ENCODE data around the gene RUNX2. TPM values are rescaled to one million over a fixed set of nuclear protein-coding genes. Genes with fewer than 3 reads are reported as not detected.
A peak's percentile ranks its signal among the peaks of the same experiment; 100 is the strongest.

The RUNX2 gene
- total RNA-seq, 1 donor from 2014 or later = 0.41 TPM

DNA sequence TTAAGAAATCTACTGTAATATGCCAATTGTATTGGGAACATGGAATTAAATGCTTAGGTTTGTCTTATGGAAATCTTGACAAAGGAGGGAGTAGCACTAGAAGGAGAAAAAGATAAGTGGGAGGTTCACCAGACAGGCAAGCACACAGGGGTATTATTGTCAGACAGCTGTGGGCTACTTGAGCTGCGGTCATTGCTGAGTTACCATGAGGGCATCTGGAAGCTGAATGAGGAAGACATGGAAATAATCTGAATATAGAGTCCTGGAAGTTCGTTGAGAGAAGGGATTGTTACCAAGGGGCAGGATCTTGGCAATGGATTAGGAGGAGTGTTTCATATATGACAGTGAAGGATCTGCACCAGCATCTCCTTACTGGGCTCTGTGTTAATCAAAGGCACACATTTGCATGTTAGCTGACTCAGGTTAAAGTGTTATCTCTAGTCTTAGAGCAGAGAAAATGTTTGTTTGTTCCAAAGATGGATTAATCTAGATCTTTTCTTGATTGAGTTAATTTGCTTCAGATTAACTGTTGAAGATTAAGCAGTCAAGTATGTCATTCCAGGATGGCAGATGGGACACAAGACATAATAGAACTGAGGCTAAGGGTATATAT lies 102.6 kb downstream of the RUNX2 start:
- DNase-seq (ENCODE audit: low spot score in 2 of 2) = no peak
- FAIRE-seq = no peak

DNA sequence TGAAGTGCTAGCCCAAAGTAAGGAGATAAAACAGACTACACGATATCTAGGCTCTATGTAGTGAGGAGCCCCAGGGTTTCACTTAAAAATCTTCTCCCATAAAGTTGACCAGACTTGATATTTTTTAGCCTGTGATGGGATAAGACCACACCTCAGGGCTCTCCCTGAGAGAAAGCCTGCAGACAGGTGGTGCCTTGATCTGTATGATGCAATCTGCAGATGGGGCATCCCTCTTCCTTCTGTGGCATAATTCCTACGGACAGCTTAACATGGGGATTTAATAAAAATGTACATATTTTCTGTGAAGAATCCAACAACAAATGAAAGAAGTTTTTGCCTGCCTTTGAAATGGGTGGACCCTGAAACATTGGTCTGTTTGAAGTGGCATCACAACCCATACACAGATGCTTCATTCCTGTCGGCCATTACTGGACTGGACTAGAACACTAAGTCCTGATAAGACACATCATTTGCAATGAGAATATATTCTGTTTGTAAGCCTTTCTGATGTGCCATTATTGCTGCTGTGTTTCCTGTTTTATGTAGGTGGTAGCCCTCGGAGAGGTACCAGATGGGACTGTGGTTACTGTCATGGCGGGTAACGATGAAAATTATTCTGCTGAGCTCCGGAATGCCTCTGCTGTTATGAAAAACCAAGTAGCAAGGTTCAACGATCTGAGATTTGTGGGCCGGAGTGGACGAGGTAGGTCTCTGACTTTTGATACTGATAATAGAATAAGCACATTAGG lies 103.4 kb downstream of the RUNX2 start:
- FAIRE-seq = no peak
- DNase-seq (ENCODE audit: low spot score in 2 of 2) = no peak

DNA sequence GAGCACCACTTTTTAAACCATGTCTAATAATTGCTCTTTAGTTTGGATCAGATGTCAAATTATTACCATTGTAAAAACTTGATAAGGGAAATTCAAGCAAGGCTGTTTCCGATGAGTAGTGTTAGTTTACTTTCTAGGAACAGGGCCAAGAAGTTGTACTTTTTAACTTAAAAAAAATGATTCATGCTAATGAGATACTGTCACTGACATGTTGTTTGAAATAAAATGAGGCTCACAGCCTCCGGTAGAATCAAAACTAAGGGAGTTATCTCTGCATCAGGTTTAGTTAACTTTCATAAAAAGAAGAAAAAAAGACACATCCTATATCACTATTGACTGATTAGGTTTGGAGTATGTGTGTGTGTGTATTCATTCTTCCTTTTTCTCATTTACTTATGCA lies 104.8 kb downstream of the RUNX2 start:
- FAIRE-seq (no peak), DNase-seq (ENCODE audit: low spot score in 2 of 2) (no peak)

DNA sequence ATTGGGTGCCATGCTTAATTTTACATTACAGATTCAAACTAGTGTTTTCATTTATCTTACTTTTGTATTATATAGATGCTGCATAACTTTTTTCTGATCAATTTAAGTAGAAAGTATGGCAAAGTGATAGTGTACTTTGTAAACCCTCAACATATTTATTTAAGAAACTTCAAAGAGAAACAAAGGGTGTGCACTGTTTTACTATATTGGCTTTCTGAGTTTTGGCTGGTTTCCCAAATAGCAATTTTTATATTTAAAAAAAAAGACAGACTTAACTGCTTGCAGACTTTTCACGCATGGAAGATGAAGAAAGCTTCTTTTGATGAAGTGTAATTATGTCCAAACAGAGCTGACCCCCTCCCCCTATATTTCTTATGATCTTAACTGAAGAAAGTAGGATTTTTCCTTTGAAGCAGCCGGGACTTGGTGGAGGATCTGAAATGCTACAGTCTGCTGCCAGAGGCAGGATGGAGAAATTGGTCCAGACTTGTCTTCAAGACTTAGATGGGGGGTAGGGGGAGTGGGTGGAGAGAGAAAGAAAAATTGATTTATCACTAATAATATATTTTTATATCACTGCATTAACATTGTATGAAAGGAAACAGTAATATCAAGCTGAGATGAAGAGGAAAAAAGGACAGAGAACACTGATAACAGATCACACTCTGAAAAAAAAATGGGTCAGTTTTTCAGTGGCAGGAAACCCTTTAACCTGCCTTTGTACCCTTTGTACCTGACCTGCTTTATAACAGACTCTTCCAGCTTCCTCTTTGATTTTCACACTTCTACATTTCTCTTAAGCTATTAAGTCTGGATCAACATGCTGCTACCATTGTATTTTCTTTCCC lies 105.6 kb downstream of the RUNX2 start:
- DNase-seq (ENCODE audit: low spot score in 2 of 2) (no peak), FAIRE-seq (no peak)

DNA sequence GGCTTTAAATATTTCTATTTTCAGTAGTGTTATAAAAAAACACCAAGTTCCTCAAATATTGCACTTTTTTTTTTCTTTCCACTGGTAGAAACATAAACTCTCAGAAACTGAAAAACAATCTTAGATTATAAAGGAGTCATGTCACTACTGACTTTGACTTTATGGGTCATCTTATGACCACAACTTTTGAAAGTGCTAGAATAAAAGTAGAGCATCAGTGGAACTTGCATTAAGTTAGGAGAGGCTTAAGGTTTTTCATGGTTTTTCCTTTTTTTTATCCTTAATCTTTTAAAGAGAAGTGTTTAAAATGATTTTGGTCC lies 106.2 kb downstream of the RUNX2 start:
- FAIRE-seq (no peak), DNase-seq (ENCODE audit: low spot score in 2 of 2) (no peak)

DNA sequence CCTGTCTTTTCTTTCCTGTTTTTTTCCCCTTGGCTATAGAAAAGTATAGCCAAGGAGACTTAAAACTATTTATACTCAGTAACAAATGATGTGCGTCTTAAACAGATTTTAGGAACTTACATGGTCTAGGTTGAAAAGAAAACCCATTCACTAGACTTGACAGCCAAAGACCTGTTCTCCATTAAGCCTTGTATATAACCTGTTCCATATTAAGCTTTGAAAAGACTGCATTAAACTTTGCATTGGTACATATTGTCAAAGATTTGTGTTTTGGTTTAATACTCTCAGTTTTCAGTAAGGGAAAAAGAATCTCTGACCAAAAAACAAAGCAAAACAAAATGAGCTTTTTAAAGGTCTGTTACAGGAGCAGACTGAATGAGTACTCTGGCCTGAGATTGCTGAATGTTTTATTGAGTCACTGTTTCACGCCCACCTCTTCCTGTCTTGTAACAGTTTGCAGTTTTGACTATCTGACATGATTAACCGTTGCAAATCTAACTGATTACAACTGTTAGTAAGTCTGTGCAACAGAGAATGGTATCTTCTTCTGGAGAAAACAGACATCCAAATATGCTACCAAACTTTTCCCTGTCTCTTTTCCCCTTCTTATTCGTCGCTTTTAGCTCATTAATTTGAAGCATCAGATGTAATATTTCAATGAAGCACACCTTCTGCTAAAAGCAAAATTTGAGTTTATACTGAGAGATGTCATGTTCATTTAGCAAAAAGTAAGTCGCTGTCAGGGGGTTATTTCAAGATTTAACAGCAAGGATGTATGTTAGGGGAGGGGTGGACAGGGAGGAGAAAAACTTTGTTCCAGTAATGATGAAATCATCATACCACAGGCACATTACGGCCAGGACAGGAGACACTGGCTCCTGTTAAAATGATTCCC lies 108.7 kb downstream of the RUNX2 start:
- DNase-seq (ENCODE audit: low spot score in 2 of 2) = no peak
- no peak for FAIRE-seq

DNA sequence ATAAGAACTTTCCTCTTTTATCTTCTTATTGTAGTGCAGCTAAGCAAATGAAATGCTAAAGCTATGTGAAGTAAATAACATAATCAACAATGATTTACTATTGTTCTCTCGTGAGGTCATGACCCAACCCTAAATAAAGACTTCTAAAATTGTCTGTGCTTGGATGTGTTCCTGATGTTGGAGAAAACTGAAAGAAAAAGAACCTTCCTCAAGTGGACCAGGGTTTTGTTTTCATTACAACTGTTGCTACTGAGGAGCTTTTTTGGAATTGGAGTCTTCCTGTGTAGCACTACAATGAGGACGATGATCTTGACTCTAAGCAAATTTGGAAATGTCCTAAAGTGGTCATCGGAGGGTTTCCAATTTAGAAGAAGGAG lies 109.3 kb downstream of the RUNX2 start:
- FAIRE-seq = no peak
- no peak for DNase-seq (ENCODE audit: low spot score in 2 of 2)

DNA sequence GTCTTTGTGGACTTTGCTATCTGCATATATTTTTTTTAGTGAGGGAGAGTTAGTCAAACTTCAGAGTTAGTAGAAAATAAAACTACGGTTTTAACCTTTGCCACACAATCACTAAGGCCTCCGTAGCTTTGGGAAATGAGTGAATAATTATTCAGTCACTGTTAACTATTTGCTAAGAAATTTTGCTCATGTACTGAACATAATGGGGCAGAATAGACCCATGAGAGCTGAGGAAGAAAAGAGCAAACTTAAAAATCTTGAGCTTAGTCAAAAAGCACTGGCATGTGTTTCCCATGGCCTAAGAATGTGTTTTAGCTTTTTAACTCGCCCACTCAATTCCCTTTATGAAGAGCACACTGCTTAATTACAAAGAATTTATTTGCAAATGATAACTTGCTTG lies 110.0 kb downstream of the RUNX2 start:
- FAIRE-seq (no peak), DNase-seq (ENCODE audit: low spot score in 2 of 2) (no peak)

DNA sequence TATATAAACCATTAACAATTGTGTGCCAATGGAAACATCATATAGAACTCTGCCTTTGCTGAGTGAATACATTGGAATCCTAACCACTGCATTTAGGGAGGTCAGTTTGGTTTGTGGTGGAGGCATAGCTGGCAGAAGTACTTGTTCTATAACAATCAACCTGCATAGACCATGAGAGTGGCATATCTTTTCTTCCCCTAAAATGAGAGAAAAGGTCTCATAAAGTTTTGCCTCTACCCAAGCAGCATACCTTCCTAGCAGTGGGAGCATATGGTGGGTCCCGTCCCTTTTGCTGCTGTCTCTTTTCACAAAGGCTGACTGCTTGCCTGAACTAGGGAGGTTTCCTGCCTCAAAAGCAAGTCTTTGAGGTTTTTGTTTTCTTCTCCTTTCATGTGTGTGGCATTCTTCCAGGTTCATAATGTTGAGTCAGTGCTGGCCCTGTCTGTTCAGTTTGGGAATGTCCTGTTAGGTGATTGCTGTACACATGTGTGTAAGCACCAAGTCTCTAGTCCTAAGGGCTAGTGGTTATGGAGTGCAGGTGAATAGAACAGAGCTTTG lies 110.8 kb downstream of the RUNX2 start:
- no peak for DNase-seq (ENCODE audit: low spot score in 2 of 2)
- FAIRE-seq = no peak

DNA sequence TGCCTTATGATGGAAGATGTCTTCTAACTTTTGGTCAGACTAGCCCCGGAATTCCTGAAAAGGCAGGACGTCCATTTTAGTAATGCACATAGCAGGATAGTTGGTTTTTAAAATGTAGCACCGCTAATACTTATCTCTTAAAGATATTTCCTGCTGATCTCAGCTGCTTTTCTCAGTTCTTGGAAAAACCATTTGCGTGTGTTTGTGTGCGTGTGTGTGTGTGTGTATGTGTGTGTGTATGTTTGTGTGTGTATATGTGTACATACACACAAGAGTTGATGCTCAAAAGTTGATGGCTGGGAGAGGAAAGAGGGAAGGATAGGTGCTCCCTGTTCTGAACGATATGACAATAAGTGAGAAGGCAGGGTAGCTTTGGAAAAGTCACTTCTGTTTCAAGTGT lies 111.3 kb downstream of the RUNX2 start:
- FAIRE-seq = no peak

DNA sequence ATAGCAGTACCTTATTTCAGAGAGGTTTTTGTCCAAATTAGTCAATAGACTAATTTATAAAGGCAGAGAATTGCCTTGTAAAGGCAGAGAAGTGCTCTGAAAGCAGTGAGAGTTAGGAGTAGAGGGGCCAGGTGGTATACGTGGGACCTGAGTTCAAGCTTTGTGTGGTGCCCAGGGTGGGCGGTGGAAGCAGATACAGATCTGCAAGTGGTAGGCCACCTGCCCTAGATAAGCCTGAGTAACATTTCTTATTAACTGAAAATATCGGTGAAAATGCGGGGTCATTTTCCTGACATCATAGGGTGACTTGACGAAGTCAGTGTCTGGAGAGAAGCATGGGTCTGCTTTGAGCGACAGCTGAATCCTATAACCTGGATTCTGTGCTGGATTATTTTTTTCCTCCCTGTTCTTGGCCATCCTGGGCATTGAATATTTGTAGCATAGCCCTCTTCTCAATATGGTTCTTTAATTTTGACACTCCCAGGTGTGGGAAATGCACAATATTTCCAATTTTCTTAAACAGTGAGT lies 111.8 kb downstream of the RUNX2 start:
- no peak for FAIRE-seq
- DNase-seq (ENCODE audit: low spot score in 2 of 2) = no peak

More for the DNA sequence above, 111.3 kb downstream of the RUNX2 start:
- no peak for DNase-seq (ENCODE audit: low spot score in 2 of 2)

DNA sequence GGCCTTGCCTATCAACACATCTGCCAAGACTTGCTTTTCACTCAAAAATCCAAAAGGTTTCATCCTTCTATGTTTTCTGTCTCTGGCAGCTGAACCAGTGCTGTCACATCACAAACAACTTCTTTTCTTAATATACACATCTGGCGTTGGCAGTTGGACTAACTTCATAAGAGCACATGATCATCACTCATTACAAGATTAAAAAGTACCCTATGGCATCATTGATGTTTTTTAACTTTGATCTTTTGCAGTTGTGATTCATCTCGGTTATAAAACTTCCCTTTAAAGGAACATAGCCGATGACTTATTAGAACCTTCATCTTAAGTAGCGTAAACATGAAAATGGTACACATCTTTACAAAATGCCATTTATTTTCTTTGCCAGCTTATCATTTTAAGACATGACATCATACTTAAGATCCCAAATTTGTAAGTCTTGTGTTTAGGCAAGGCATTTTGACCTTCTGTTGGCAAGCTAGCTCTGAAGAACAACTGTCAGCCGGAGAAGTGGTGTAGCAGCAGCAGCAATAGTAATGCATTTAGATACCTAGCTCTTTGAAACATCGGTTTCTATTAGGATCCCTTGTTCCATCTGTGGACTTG lies 113.8 kb downstream of the RUNX2 start:
- no peak for FAIRE-seq
- DNase-seq (ENCODE audit: low spot score in 2 of 2) = no peak

DNA sequence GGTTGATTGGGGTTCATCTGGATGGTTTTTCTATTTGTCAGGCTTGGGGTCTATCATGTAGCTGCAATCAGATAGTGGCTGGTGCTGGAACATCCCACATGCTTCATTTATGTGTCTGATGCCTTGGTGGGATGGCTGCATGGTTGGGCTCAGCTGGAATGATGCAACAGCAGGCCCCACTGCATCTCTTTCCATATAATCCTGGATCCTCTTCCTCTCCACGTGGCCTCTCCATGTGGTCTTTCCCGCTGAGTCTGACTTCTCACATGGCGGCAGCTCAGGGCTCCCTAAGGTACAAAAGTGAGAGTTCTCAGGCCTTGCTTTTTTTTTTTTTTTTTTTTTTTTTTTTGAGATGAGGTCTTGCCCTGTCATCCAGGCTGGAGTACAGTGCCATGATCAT lies 114.6 kb downstream of the RUNX2 start:
- no peak for DNase-seq (ENCODE audit: low spot score in 2 of 2)
- FAIRE-seq = no peak

DNA sequence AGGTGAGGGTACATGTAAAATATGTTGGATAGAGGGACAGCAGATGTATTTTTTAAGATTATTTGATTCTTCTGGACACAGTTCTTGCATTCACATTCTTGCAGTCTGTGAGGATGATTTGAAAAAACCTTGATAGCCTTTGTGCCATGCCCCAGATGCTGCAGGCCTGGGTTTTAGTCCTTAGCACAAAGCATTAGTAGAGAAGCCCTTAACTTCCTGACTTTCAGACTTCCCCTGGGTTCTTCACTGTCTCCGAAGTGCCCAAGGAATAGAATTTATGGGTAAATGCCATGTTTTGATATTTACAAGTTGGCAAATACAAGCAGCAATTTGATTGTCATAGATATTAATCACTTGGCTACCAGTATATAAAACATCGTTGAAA lies 117.2 kb downstream of the RUNX2 start:
- DNase-seq (ENCODE audit: low spot score in 2 of 2) (no peak), FAIRE-seq (no peak)

DNA sequence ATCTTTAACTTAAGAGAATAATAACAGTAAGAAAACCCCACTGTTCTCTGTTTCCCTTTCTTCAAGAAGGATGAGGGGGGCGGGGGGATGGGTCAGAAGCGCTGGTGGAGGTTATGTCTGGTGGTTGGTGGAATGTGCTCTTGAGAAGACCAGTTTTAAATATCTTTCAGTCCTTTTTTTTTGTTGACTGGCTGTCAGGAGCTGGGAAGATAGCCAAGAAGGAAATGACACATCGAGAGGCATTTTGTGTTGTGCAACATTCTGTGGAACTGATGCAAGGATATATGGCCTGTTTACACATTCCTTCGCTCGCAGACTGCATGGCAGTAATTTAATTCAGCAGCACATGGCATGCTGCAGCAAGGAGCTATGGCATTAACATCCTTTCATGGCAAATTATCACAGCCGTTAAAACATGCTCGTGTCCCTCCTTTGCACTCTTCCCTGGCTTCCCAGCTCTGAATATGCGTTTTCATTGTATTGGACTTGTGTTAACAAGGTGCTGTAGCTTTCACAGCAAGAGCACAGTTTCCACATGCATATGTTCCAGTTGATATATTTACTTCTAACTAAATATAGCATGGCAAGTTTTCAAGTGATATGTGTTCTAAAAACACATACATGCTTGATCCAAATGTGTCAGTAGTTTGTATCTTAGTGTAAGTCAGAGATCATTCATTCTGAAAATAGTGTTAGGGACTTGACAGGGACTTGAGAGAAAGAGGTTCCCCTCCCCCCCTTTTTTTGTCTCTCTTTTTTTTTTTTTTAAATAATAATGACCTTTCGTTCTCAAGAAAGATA lies 117.8 kb downstream of the RUNX2 start:
- FAIRE-seq (no peak), DNase-seq (ENCODE audit: low spot score in 2 of 2) (peak in 1 of 2 donors; percentile 20)

DNA sequence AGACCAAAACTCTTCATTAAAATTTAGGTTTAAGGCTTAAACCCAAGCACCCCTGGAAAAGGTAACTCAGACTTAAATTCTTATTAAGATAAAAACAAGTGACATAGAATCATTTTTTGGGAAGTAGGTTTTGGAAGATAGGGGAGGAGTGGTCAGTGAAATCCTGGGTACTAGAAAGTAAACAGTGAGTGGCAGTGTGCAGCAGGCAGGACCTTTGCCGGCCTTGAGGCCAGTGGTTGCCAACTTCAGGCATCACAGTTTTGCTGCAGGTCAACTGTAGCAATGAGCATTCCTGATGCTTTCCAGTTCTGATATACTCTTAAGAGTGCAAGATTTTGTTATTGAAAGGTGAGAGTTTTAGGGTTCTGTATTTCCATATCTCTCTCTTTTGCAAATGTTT lies 118.9 kb downstream of the RUNX2 start:
- DNase-seq (ENCODE audit: low spot score in 2 of 2) = no peak
- FAIRE-seq = no peak

DNA sequence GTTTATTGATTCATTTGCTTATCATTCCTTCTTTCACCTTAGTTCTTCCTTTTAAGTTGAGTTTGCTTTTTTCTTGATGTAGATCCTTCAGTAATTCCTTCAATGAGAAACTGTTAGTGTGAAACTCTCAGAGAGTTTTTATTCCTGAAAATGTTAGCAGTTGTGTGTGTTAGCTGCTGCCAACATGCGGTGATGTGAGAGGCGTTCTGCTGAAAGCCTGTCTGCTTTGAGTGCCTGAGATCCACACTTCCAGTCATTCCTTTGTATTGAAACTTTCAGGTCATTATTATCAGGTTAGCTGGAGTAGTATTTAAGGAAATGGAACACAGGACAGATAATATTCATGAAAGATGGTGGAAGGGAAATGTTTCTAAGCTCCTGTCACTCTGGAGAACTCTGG lies 119.6 kb downstream of the RUNX2 start:
- DNase-seq (ENCODE audit: low spot score in 2 of 2) (no peak), FAIRE-seq (no peak)

DNA sequence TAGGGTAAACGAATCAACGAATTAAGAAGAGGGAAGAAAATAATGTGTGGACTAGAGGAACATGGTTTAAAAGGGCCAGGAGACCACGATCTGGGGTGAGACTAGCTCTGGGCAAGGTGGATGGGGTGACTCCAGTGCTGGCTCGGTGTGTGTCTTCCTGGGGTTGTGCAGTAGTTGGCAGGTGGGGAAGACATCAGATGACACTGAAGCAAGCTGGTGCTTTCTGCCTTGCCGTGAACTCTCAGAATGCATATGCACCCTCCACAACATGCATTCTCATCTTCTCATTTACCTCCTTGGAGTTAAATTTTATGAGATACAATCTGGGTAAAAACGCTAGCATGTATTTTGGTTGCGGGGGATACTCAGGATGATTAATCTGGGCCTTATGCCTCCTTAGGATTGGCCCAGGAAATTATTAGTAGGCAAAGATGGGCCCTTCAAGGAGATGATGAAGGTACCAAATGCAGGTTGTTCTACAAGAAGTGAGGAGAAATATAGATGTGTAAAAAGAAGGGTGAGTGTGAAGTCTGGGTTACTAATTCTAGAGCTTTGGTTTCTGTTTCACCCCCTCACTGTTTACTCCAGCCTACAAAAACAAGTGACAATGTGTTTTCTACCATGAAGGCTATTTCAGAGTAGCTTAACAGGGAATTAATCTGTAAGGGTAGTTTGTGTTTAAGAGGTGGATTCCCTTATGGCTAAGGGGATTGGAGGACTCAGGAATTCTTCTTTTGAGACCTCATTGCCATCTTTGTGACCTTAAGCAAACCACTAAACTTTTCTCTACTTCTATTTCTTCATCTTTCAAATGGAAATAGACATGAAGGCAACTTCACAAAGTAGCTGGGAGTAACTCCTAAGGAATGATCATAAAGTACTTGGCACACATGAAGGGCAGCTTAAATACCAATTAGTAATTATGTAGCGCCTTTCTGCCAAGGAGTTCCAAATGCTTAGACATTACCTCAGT lies 120.6 kb downstream of the RUNX2 start:
- no peak for FAIRE-seq
- DNase-seq (ENCODE audit: low spot score in 2 of 2) = no peak
